DOHH2 (cell line): Measurements from ENCODE around the gene ICE2.

ENCODE experiments used
- EZH2phosphoT487 ChIP-seq: fragments of 200-600 bp; sonication (generic); IDR thresholded peaks from 2 replicates; pipeline ENCODE4 v1.6.1; 2017; ENCODE audit warnings: borderline replicate concordance, mild to moderate bottlenecking, antibody characterized with exemption, low read length, moderate library complexity, mixed read lengths
- TF ChIP-seq, protein P1 (sequence below): fragments of 200-600 bp; sonication (generic); IDR thresholded peaks from one replicate; pipeline ENCODE4 v1.5.1; 2014; ENCODE audit warnings: antibody characterized with exemption, mild to moderate bottlenecking, low read depth, low read length; ENCODE audit not compliant: poor library complexity, severe bottlenecking

- TF ChIP-seq, protein P1, sequence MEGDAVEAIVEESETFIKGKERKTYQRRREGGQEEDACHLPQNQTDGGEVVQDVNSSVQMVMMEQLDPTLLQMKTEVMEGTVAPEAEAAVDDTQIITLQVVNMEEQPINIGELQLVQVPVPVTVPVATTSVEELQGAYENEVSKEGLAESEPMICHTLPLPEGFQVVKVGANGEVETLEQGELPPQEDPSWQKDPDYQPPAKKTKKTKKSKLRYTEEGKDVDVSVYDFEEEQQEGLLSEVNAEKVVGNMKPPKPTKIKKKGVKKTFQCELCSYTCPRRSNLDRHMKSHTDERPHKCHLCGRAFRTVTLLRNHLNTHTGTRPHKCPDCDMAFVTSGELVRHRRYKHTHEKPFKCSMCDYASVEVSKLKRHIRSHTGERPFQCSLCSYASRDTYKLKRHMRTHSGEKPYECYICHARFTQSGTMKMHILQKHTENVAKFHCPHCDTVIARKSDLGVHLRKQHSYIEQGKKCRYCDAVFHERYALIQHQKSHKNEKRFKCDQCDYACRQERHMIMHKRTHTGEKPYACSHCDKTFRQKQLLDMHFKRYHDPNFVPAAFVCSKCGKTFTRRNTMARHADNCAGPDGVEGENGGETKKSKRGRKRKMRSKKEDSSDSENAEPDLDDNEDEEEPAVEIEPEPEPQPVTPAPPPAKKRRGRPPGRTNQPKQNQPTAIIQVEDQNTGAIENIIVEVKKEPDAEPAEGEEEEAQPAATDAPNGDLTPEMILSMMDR: no peak
- no peak for TF ChIP-seq EZH2phosphoT487
Measured at GRCh38 chr15:60407415-60407805, 71.5 kb downstream of the ICE2 start.
